A549 (cell line): ENCODE data around the gene SCAMP1. TPM values are rescaled to one million over a fixed set of nuclear protein-coding genes. Genes with fewer than 3 reads are reported as not detected.

Source experiments
- ATAC-seq, 2 experiments: fragments of 200-7000 bp in 1 of 2; fragments of >200 bp in 1 of 2; cut with Nextera tagmentation in 1 of 2; cut with Tn5 transposase in 1 of 2; 3 replicates each; pipeline versions ENCODE4 v1.8.0 to v1.9.1; 2018 to 2020; ENCODE audit warnings: mild to moderate bottlenecking in 1 of 2, moderate library complexity in 1 of 2
- CTCF ChIA-PET: fragments of 300-600 bp; sonication (Branson Sonifier 250); formaldehyde crosslinking; extraction: SDS; loops from one replicate; lab custom pipeline; 2021; ENCODE audit warnings: antibody characterized with exemption, inconsistent platforms; lab: Yijun Ruan, JAX
- POLR2A ChIA-PET: fragments of 350-600 bp; formaldehyde crosslinking; extraction: SDS; loops from one replicate; lab custom pipeline; 2021; ENCODE audit warnings: antibody characterized with exemption, inconsistent platforms; lab: Yijun Ruan, JAX
- DNase-seq, 2 experiments: peaks; one replicate each; pipeline versions ENCODE4 v3.0.0 to v3.0.0-alpha.2; 2011 to 2016; ENCODE audit warnings: low read depth in 1 of 2, low spot score in 1 of 2
- FAIRE-seq: peaks from 2 replicates; lab custom pipeline; 2011; peaks lifted over from hg19 to GRCh38; lab: Jason Lieb, UNC
- H3K27ac ChIP-seq, 2 experiments: fragments of >200 bp; sonication (Bioruptor Twin); formaldehyde crosslinking; 3 replicates each; pipeline ENCODE4 v1.5.1; 2016 to 2017
- H3K4me1 ChIP-seq: fragments of >200 bp; sonication (Bioruptor Twin); formaldehyde crosslinking; 3 replicates; pipeline ENCODE4 v1.6.1; 2016
- H3K4me2 ChIP-seq: fragments of >200 bp; sonication (Bioruptor Twin); formaldehyde crosslinking; 3 replicates; pipeline ENCODE4 v1.6.1; 2016
- H3K4me3 ChIP-seq: fragments of >200 bp; sonication (Bioruptor Twin); formaldehyde crosslinking; 3 replicates; pipeline ENCODE4 v1.5.1; 2016
- H3K9me3 ChIP-seq: fragments of >200 bp; sonication (Bioruptor Twin); formaldehyde crosslinking; 3 replicates; pipeline ENCODE4 v1.6.1; 2016
- BHLHE40 ChIP-seq: IDR thresholded peaks from 2 replicates; pipeline ENCODE4 v1.6.1; 2012; ENCODE audit warnings: low read depth, low read length, inconsistent platforms
- CBX2 ChIP-seq: fragments of 200-600 bp; sonication (generic); IDR thresholded peaks from 2 replicates; pipeline ENCODE4 v1.6.1; 2016; ENCODE audit warnings: low read depth, mild to moderate bottlenecking, borderline replicate concordance
- CBX8 ChIP-seq: fragments of 200-600 bp; sonication (generic); IDR thresholded peaks from 2 replicates; pipeline ENCODE4 v1.6.1; 2016
- EP300 ChIP-seq, 2 experiments: fragments of >200 bp; sonication (Bioruptor Twin); formaldehyde crosslinking; IDR thresholded peaks; 2 replicates in 1 of 2; 3 replicates in 1 of 2; pipeline ENCODE4 v1.6.1; 2016 to 2017
- FOSB ChIP-seq: fragments of 250-450 bp; sonication (Bioruptor Pico); IDR thresholded peaks from 2 replicates; pipeline ENCODE4 v1.5.0; 2020; ENCODE audit warnings: mild to moderate bottlenecking, moderate library complexity
- FOSL2 ChIP-seq, 2 experiments: fragments of 450-650 bp in 1 of 2; fragments of >200 bp in 1 of 2; sonication (Bioruptor Twin) in 1 of 2; formaldehyde crosslinking; IDR thresholded peaks; 2 replicates each; pipeline versions ENCODE4 v1.5.0 to v1.6.1; 2016 to 2020; ENCODE audit warnings: mild to moderate bottlenecking in 1 of 2, moderate library complexity in 1 of 2
- GATA3 ChIP-seq: IDR thresholded peaks from 2 replicates; pipeline ENCODE4 v1.6.1; 2012; ENCODE audit warnings: borderline replicate concordance
- HDAC2 ChIP-seq: fragments of 200-600 bp; sonication (generic); IDR thresholded peaks from 2 replicates; pipeline ENCODE4 v1.6.1; 2016
- HOXA7 ChIP-seq: fragments of 250-450 bp; sonication (Bioruptor Pico); IDR thresholded peaks from 2 replicates; pipeline ENCODE4 v1.5.0; 2020; ENCODE audit warnings: mild to moderate bottlenecking, moderate library complexity
- JUN ChIP-seq, 2 experiments: fragments of >200 bp; sonication (Bioruptor Twin); formaldehyde crosslinking; IDR thresholded peaks; 2 replicates in 1 of 2; 3 replicates in 1 of 2; pipeline ENCODE4 v1.6.1; 2016 to 2017
- MAZ ChIP-seq: fragments of 150-350 bp; IDR thresholded peaks from 2 replicates; pipeline ENCODE4 v1.6.1; 2014; ENCODE audit warnings: antibody characterized with exemption, low read depth, low read length, borderline replicate concordance
- MYC ChIP-seq: IDR thresholded peaks from 2 replicates; pipeline ENCODE4 v1.6.1; 2012; ENCODE audit warnings: mild to moderate bottlenecking, inconsistent platforms, low read length, improper control_type of control experiment, borderline replicate concordance
- NPAS2 ChIP-seq: fragments of 250-450 bp; sonication (Bioruptor Pico); IDR thresholded peaks from 2 replicates; pipeline ENCODE4 v1.8.0; 2022; ENCODE audit warnings: mild to moderate bottlenecking, moderate library complexity, borderline replicate concordance
- POLR2A ChIP-seq: IDR thresholded peaks from 2 replicates; pipeline ENCODE4 v1.6.1; 2012; ENCODE audit warnings: mild to moderate bottlenecking, low read length
- POLR2AphosphoS2 ChIP-seq: conservative IDR thresholded peaks from 2 replicates; pipeline ENCODE4 v1.6.1; 2012; ENCODE audit warnings: low read length, improper control_type of control experiment, inconsistent platforms
- RCOR1 ChIP-seq: fragments of 150-350 bp; IDR thresholded peaks from 2 replicates; pipeline ENCODE4 v1.6.1; 2014; ENCODE audit warnings: antibody characterized with exemption, low read length, low read depth
- RFX5 ChIP-seq: fragments of 450-650 bp; IDR thresholded peaks from 2 replicates; pipeline ENCODE4 v1.7.1; 2014; ENCODE audit warnings: antibody characterized with exemption, mild to moderate bottlenecking, moderate library complexity
- SMC3 ChIP-seq: fragments of >200 bp; sonication (Bioruptor Twin); formaldehyde crosslinking; IDR thresholded peaks from 3 replicates; pipeline ENCODE4 v1.6.1; 2018; ENCODE audit warnings: inconsistent platforms
- SREBF2 ChIP-seq: fragments of 450-650 bp; IDR thresholded peaks from 2 replicates; pipeline ENCODE4 v1.6.1; 2014; ENCODE audit warnings: mild to moderate bottlenecking, moderate library complexity
- TP53 ChIP-seq: fragments of 250-450 bp; sonication (Bioruptor Pico); IDR thresholded peaks from 2 replicates; pipeline ENCODE4 v1.5.0; 2021; ENCODE audit warnings: mild to moderate bottlenecking, moderate library complexity
- ZFP36 ChIP-seq: fragments of 450-650 bp; IDR thresholded peaks from 2 replicates; pipeline ENCODE4 v1.6.1; 2014; ENCODE audit warnings: borderline replicate concordance; ENCODE audit not compliant: partially characterized antibody
- WGBS: methylation state at CpG from one replicate; pipeline ENCODE4 v1.1.6; 2017; ENCODE audit errors: missing lambda C conversion rate; 5-methylcytosine and 5-hydroxymethylcytosine counted together
- polyA plus RNA-seq, 4 experiments: library from polyadenylated mRNA; depleted of rRNA in 3 of 4; stranded (reverse); fragments of >200 nt; fragmentation: RNase III in 1 of 4; extraction: RNeasy Plus Mini Kit Qiagen cat#74134 plus additional on column Dnase treatment in 1 of 4; gene quantifications; 2 replicates in 3 of 4; 3 replicates in 1 of 4; pipeline ENCODE4 v1.2.3, GENCODE V29; 2011 to 2017
- TF ChIP-seq, protein P1 (sequence below): IDR thresholded peaks from 2 replicates; pipeline ENCODE4 v1.6.1; 2012
- TF ChIP-seq, protein P2 (sequence below): IDR thresholded peaks from 2 replicates; pipeline ENCODE4 v1.6.1; 2012; ENCODE audit warnings: low read depth, borderline replicate concordance
- TF ChIP-seq, protein P3 (sequence below): fragments of 250-450 bp; sonication (Bioruptor Pico); IDR thresholded peaks from 2 replicates; pipeline ENCODE4 v1.5.0; 2021; ENCODE audit warnings: mild to moderate bottlenecking, moderate library complexity, borderline replicate concordance
- TF ChIP-seq, protein P4 (sequence below): fragments of 450-650 bp; IDR thresholded peaks from 2 replicates; pipeline ENCODE4 v1.6.1; 2014; ENCODE audit warnings: antibody characterized with exemption
- TF ChIP-seq, protein P5 (sequence below): fragments of >200 bp; sonication (Bioruptor Twin); formaldehyde crosslinking; IDR thresholded peaks from 2 replicates; pipeline ENCODE4 v1.6.1; 2016

The SCAMP1 gene
- polyA plus RNA-seq, 2 of the 4 experiments (the other 2 are of a cell fraction) = 23.8 to 42.2 TPM

DNA sequence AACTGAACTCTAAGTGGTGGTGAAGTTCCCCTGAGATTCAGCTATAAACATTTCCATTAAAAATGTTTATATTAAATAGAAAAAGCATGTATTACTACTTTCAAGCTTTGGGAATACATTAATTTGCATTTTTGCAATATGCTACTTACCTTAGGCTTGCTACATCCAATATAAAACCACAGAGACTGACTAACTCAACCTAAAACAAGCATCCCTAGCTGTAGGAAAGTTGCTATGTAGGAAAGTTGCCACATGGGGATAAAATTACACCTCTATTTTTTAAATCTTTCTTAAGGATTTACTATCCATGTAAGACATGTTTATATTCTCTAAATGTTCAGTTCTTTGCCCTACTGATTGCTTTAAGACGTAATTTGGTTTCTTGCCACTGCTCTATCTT lies 12.8 kb downstream of the SCAMP1 start (continued):
- TF ChIP-seq, protein P1, sequence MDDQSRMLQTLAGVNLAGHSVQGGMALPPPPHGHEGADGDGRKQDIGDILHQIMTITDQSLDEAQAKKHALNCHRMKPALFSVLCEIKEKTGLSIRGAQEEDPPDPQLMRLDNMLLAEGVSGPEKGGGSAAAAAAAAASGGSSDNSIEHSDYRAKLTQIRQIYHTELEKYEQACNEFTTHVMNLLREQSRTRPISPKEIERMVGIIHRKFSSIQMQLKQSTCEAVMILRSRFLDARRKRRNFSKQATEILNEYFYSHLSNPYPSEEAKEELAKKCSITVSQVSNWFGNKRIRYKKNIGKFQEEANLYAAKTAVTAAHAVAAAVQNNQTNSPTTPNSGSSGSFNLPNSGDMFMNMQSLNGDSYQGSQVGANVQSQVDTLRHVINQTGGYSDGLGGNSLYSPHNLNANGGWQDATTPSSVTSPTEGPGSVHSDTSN = no peak
- TF ChIP-seq, all 56 proteins: peak for 0

DNA sequence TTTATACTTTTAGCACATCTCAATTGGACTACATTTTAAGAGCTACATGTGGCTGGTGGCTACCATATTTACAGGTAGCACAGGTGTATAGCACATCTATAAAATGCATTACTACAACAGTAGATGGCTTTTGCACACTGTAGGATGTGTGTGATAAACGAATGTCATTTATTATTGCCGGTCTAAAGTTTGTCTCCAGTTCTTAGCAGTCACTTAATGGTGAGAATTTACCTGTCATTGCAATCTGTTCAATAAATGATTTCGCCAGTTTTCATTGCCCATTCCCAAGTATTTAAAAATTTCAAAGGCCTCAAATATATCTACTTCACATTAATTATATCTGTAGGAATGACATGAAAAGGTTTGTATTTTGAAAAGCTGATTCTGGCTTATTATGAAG lies 15.9 kb downstream of the SCAMP1 start:
- POLR2A ChIA-PET = no interaction called here
- Histone ChIP-seq H3K27ac (no peak overlapping the region), H3K4me1 (peaks cover 11% of the 10 kb centered on the region; the same call in 2 of the 3 replicates), H3K9me3 (no peaks in the 10 kb centered on the region), H3K4me3 (no peak overlapping the region), H3K4me2 (no peak overlapping the region)
- CTCF ChIA-PET = interaction anchor here (1.4 kb wide), 1 partner anchor 11 kb away, joined by 3 read pairs; no protein-coding TSS in a partner anchor
- FAIRE-seq (no peak), DNase-seq (no peak), ATAC-seq (no peak)
- no peak for TF ChIP-seq POLR2A
- TF ChIP-seq, protein P2, sequence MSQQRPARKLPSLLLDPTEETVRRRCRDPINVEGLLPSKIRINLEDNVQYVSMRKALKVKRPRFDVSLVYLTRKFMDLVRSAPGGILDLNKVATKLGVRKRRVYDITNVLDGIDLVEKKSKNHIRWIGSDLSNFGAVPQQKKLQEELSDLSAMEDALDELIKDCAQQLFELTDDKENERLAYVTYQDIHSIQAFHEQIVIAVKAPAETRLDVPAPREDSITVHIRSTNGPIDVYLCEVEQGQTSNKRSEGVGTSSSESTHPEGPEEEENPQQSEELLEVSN = no peak
- 94% methylated on average over 3 of the region's 3 CpGs for WGBS

DNA sequence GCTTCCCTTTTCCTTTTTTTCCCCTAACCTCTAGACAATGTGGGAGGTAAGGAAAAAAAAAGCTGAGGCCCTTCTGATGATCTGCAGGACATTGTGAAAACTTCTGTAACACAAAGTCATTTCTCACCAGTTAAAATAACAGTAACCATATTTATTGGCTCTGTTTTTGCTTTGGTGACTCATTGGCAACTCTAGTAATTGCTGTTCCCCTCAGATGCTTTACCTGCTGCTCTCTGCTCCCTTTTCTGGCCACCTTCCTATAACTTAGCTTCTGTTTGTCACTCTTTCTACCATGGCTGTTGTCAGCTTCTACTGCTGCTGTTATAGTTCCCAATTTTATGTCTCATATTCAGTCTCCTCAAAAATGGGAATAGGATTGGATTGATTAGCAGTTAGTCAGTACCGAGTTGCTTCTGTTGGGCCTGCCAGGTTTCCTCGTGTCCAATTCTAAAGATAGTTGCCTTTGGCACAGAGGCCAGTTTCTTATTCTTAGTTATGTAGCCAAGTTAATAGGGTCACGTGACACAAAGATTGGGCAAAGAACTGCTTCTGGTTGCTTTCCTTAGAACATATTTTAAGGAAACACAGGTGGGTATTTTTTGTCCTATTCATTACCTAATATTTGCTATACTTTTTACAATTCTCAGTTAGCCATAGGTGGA lies 16.8 kb downstream of the SCAMP1 start:
- H3K27ac ChIP-seq = no peak overlapping the region
- DNase-seq (no peak), ATAC-seq (no peak), FAIRE-seq (no peak)
- no peak overlapping the region for H3K4me2 ChIP-seq
- ChIA-PET CTCF (interaction anchor here (1.4 kb wide), 1 partner anchor 12 kb away, joined by 3 read pairs; no protein-coding TSS in a partner anchor), POLR2A (no interaction called here)
- TF ChIP-seq TP53 (CRISPR knock-in tag) = no peak
- TF ChIP-seq, protein P3, sequence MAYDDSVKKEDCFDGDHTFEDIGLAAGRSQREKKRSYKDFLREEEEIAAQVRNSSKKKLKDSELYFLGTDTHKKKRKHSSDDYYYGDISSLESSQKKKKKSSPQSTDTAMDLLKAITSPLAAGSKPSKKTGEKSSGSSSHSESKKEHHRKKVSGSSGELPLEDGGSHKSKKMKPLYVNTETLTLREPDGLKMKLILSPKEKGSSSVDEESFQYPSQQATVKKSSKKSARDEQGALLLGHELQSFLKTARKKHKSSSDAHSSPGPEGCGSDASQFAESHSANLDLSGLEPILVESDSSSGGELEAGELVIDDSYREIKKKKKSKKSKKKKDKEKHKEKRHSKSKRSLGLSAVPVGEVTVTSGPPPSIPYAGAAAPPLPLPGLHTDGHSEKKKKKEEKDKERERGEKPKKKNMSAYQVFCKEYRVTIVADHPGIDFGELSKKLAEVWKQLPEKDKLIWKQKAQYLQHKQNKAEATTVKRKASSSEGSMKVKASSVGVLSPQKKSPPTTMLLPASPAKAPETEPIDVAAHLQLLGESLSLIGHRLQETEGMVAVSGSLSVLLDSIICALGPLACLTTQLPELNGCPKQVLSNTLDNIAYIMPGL = no peak
- TF ChIP-seq NPAS2 (CRISPR knock-in tag) = no peak
- TF ChIP-seq CBX2 = no peak
- no peak for TF ChIP-seq JUN (IDR thresholded peaks at IDR 0.05)
- no peak for TF ChIP-seq HDAC2
- TF ChIP-seq HOXA7 (CRISPR knock-in tag) = no peak
- TF ChIP-seq FOSB = no peak
- TF ChIP-seq, protein P4, sequence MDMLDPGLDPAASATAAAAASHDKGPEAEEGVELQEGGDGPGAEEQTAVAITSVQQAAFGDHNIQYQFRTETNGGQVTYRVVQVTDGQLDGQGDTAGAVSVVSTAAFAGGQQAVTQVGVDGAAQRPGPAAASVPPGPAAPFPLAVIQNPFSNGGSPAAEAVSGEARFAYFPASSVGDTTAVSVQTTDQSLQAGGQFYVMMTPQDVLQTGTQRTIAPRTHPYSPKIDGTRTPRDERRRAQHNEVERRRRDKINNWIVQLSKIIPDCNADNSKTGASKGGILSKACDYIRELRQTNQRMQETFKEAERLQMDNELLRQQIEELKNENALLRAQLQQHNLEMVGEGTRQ = no peak
- no peak for TF ChIP-seq FOSL2 (IDR thresholded peaks at IDR 0.05)
- TF ChIP-seq FOSL2 (CRISPR knock-in tag; IDR thresholded peaks at IDR 0.05) = no peak
- TF ChIP-seq POLR2A = no peak
- no peak for TF ChIP-seq RFX5
- TF ChIP-seq EP300 (IDR thresholded peaks at IDR 0.05) = no peak
- TF ChIP-seq MYC = no peak
- TF ChIP-seq SMC3 = no peak
- TF ChIP-seq ZFP36 = no peak
- no peaks in the 10 kb centered on the region for H3K9me3 ChIP-seq
- no peak overlapping the region for H3K4me3 ChIP-seq
- H3K4me1 ChIP-seq = peaks cover 11% of the 10 kb centered on the region; the same call in 2 of the 3 replicates
- WGBS = 72% methylated on average over 3 of the region's 3 CpGs

DNA sequence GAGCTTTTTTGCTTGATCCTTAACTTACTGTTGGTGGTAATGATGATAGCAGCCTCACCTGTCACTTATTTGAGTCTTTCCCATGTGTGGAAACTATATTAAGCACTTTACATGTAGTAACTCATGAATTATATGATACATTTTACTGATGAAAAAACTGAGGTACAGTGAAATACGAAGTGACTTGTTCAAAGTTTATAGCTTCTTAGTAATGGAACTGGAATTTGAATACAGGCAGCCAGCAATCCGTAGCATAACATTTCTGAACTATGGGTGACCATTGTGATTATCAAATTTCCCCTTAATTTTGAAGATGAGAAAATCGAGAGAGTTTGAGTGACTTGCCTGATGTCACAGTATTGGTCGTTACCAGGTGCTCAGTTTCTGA lies 17.3 kb downstream of the SCAMP1 start:
- no peak for FAIRE-seq
- H3K27ac ChIP-seq = no peak overlapping the region
- 60% methylated on average over 4 of the region's 4 CpGs for WGBS
- no peak for ATAC-seq
- H3K4me2 ChIP-seq = no peak overlapping the region
- no peak overlapping the region for H3K4me3 ChIP-seq
- CTCF ChIA-PET = no interaction called here
- TF ChIP-seq SREBF2 (no peak), GATA3 (no peak), RFX5 (no peak), RCOR1 (no peak), MAZ (no peak), BHLHE40 (no peak), CBX8 (no peak), POLR2AphosphoS2 (no peak), NPAS2 (CRISPR knock-in tag) (no peak), FOSB (no peak)
- TF ChIP-seq, protein P1 = no peak
- TF ChIP-seq, protein P5, sequence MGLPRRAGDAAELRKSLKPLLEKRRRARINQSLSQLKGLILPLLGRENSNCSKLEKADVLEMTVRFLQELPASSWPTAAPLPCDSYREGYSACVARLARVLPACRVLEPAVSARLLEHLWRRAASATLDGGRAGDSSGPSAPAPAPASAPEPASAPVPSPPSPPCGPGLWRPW = no peak
- TF ChIP-seq, protein P4 = no peak
- TF ChIP-seq, all 56 proteins: peak for 0
- no peak for DNase-seq
- POLR2A ChIA-PET = no interaction called here
- Histone ChIP-seq H3K9me3 (no peaks in the 10 kb centered on the region), H3K4me1 (peaks cover 11% of the 10 kb centered on the region; the same call in 2 of the 3 replicates)
